ENCODE results near the gene TRIM16.

DNA sequence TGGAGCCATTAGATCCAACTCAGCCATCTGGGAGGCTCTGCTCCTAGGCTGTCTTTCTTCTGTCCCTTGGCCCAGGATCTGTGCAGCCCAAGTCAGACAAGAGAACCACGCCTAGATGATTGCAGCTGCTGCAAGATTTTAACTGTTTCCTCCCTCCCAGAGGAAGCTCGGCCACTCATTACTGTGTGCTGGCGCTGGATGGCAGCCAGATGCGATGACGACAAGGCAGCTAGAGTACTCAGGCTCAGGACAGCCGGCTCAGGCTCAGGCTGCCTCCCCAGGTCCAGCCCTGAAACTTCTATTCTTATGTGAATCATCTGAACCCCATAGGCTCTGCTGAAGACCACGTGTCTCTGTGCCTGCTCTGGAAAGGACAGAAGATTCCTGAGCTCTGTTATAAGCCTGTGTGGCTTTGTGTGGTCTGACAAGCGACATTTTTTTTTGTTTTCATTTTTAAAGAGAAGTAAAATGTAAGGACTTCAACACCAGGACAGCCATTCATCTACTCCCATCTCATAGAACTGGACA lies 32.5 kb downstream of the TRIM16 start:
- TF ChIP-seq, protein P1, sequence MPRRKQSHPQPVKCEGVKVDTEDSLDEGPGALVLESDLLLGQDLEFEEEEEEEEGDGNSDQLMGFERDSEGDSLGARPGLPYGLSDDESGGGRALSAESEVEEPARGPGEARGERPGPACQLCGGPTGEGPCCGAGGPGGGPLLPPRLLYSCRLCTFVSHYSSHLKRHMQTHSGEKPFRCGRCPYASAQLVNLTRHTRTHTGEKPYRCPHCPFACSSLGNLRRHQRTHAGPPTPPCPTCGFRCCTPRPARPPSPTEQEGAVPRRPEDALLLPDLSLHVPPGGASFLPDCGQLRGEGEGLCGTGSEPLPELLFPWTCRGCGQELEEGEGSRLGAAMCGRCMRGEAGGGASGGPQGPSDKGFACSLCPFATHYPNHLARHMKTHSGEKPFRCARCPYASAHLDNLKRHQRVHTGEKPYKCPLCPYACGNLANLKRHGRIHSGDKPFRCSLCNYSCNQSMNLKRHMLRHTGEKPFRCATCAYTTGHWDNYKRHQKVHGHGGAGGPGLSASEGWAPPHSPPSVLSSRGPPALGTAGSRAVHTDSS (tag by site-specific recombination; IDR thresholded peaks at IDR 0.05), result no peak
- no peak for TF ChIP-seq ZBTB7A (tag by site-specific recombination; IDR thresholded peaks at IDR 0.05; ENCODE audit: low read depth)
- TF ChIP-seq YY1 (tag by site-specific recombination; IDR thresholded peaks at IDR 0.05), result no peak
- TF ChIP-seq, protein P2, sequence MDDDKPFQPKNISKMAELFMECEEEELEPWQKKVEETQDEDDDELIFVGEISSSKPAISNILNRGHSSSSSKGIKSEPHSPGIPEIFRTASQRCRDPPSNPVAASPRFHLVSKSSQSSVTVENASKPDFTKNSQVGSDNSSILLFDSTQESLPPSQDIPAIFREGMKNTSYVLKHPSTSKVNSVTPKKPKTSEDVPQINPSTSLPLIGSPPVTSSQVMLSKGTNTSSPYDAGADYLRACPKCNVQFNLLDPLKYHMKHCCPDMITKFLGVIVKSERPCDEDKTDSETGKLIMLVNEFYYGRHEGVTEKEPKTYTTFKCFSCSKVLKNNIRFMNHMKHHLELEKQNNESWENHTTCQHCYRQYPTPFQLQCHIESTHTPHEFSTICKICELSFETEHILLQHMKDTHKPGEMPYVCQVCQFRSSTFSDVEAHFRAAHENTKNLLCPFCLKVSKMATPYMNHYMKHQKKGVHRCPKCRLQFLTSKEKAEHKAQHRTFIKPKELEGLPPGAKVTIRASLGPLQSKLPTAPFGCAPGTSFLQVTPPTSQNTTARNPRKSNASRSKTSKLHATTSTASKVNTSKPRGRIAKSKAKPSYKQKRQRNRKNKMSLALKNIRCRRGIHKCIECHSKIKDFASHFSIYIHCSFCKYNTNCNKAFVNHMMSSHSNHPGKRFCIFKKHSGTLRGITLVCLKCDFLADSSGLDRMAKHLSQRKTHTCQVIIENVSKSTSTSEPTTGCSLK (tag by site-specific recombination; IDR thresholded peaks at IDR 0.05), result no peak
- peak; percentile 56; the same call in 1 of the 2 replicates for TF ChIP-seq OSR2 (tag by site-specific recombination; IDR thresholded peaks at IDR 0.05)
- TF ChIP-seq, protein P3, sequence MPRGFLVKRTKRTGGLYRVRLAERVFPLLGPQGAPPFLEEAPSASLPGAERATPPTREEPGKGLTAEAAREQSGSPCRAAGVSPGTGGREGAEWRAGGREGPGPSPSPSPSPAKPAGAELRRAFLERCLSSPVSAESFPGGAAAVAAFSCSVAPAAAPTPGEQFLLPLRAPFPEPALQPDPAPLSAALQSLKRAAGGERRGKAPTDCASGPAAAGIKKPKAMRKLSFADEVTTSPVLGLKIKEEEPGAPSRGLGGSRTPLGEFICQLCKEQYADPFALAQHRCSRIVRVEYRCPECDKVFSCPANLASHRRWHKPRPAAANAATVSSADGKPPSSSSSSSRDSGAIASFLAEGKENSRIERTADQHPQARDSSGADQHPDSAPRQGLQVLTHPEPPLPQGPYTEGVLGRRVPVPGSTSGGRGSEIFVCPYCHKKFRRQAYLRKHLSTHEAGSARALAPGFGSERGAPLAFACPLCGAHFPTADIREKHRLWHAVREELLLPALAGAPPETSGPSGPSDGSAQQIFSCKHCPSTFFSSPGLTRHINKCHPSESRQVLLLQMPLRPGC (tag by site-specific recombination; IDR thresholded peaks at IDR 0.05), result no peak
- TF ChIP-seq ZNF211 (tag by site-specific recombination; IDR thresholded peaks at IDR 0.05; ENCODE audit: low read depth), result no peak
- TF ChIP-seq, protein P4, sequence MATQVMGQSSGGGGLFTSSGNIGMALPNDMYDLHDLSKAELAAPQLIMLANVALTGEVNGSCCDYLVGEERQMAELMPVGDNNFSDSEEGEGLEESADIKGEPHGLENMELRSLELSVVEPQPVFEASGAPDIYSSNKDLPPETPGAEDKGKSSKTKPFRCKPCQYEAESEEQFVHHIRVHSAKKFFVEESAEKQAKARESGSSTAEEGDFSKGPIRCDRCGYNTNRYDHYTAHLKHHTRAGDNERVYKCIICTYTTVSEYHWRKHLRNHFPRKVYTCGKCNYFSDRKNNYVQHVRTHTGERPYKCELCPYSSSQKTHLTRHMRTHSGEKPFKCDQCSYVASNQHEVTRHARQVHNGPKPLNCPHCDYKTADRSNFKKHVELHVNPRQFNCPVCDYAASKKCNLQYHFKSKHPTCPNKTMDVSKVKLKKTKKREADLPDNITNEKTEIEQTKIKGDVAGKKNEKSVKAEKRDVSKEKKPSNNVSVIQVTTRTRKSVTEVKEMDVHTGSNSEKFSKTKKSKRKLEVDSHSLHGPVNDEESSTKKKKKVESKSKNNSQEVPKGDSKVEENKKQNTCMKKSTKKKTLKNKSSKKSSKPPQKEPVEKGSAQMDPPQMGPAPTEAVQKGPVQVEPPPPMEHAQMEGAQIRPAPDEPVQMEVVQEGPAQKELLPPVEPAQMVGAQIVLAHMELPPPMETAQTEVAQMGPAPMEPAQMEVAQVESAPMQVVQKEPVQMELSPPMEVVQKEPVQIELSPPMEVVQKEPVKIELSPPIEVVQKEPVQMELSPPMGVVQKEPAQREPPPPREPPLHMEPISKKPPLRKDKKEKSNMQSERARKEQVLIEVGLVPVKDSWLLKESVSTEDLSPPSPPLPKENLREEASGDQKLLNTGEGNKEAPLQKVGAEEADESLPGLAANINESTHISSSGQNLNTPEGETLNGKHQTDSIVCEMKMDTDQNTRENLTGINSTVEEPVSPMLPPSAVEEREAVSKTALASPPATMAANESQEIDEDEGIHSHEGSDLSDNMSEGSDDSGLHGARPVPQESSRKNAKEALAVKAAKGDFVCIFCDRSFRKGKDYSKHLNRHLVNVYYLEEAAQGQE (tag by site-specific recombination; IDR thresholded peaks at IDR 0.05), result no peak
- TF ChIP-seq, protein P5, sequence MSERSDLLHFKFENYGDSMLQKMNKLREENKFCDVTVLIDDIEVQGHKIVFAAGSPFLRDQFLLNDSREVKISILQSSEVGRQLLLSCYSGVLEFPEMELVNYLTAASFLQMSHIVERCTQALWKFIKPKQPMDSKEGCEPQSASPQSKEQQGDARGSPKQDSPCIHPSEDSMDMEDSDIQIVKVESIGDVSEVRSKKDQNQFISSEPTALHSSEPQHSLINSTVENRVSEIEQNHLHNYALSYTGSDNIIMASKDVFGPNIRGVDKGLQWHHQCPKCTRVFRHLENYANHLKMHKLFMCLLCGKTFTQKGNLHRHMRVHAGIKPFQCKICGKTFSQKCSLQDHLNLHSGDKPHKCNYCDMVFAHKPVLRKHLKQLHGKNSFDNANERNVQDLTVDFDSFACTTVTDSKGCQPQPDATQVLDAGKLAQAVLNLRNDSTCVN (tag by site-specific recombination; optimal IDR thresholded peaks at IDR 0.05), result peak; percentile 1
- TF ChIP-seq, protein P6, sequence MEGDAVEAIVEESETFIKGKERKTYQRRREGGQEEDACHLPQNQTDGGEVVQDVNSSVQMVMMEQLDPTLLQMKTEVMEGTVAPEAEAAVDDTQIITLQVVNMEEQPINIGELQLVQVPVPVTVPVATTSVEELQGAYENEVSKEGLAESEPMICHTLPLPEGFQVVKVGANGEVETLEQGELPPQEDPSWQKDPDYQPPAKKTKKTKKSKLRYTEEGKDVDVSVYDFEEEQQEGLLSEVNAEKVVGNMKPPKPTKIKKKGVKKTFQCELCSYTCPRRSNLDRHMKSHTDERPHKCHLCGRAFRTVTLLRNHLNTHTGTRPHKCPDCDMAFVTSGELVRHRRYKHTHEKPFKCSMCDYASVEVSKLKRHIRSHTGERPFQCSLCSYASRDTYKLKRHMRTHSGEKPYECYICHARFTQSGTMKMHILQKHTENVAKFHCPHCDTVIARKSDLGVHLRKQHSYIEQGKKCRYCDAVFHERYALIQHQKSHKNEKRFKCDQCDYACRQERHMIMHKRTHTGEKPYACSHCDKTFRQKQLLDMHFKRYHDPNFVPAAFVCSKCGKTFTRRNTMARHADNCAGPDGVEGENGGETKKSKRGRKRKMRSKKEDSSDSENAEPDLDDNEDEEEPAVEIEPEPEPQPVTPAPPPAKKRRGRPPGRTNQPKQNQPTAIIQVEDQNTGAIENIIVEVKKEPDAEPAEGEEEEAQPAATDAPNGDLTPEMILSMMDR (tag by site-specific recombination; IDR thresholded peaks at IDR 0.05), result no peak
- TF ChIP-seq ZNF785 (tag by site-specific recombination; IDR thresholded peaks at IDR 0.05), result no peak
